ENCODE results near the gene SRM.
"Not testable (repeated sequence)": the region's sequence is repeated elsewhere in the genome, so short reads cannot be mapped to it uniquely, and the experiment has no call there.

The SRM gene

DNA sequence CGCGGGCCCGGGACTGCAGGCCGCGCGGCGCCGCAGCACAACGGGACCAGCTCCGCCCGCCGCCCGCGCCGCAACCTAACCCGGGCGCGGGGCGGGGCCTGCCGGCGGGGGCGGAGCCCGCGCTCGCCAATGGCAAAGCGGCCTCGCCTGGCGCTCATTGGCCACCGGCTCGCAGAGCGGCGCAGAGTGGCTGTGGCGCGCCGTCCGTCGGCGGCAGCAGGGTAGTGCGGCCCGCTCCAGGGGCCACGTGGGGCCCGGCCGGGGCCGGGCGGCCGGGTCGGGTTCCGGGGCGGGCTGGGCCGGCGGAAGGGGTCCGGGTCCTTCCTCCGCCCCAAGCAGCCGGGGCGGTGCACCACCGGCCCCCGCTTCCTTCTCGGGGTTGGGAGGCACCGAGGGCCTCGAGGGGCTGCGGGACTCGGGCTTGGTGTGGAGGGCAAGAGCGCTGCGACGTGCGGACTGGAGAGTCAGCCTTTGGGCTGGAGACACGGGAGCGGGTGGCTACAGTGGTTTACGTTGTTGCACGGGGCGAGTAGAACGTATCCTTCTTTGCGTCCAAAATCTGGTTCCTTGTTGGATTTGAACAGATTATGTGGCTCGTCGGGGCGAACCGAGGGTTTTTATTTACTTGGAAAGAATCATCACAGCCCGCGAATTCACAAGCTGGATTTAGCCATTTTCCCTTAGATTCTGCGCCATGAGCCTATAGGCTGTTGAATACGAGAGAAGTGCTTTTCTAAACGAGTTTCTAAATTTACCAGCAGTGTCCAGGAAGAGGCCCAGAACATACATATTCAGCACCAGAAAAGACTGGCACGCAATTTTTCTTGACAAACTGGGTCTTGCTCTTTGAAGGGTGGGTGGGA is at the start of gene SRM:
SRM (minus strand) TSS at position 51 of the 863 bp plus-strand sequence. CDS start 75 bp downstream, outside the sequence.
- DNase-seq = peak; percentile 70 to 82

DNA sequence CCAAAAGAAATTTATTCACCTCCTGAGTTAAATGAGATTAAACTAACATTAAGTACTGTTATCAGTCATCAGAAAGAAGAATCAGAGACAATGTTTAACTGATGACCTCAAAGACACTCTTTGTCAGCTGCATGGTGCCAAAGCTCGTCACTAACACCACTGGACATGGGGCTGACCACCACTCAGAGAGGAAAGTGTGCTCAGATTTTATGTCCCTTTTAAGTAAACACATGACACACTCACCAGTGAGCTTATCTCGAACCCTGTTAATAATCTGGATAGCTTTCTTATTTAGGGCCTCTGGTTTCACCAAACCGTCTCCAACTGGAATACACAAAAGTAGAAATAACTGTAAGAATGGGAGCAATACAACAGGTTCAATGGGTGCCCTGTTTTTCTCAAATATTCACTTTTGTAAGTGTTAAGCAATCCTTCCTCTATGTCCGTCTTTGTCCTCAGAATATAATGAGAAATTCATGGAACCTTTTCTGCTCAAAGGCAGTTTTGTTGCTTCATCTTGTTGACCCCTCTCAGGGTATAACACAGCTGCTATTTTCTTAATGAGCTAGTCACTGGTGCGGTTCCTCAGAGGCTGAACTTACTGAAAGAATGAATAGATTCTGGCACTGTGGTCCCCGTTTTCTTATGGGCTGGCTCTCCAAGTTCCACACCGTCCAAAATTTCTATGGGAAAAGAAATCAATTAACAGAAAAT is 49.4 kb upstream of the SRM start:
- DNase-seq = no peak

DNA sequence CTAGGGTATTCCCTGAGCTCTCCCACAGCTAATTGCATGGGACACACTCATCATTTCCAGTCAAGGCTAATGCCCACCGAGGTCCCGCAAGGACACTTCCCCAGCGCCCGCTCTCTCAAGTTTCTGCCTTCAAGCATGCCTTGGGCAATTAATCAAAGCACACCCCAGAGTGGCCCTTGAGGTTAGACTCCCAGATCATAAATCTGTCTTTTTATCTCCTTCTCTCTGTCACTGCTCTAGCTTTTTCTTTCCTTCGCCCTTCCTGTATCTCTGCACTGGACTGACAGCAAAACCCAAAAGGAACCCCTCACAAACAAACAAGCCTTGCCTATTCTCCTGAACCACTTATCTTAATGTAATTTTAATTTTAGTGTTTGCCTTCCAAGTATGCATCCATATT is 47.8 kb upstream of the SRM start:
- no peak for DNase-seq

DNA sequence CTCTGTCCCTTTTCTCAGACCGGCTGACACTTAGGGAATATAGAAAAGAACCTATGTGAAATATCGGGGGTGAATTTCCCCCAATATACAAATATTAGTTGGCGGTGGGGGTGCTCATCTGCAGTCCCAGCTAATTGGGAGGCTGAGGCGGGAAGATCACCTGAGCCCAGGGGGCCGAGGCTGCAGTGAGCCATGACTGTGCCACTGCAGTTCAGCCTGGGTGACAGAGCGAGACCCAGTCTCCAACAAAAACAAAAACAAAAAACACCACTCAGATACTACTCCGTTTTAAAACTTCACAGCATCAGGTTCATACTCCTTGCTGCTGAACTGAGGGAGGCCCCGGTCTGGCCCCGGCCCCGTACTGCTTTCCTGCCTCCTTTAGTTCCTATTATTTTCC is 45.8 kb upstream of the SRM start:
- DNase-seq = no peak

- no peak for DNase-seq
These were observed 41.5 kb upstream of the SRM start for GRCh38 chr1:11101347-11101746.

DNA sequence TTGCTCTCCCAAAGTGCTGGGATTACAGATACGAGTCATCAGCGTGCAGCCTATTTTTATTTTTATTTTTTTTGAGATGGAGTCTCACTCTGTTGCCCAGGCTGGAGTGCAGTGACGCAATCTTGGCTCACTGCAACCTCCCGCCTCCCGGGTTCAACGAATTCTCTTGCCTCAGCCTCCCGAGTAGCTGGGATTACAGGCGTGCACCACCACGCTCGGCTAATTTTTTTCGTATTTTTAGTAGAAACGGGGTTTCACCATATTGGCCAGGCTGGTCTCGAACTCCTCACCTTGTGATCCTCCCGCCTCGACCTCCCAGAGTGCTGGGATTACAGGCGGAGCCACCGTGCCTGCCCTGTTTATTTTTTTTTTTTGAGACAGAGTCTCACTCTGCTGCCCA is 41.0 kb upstream of the SRM start:
- DNase-seq = not testable (repeated sequence)

DNA sequence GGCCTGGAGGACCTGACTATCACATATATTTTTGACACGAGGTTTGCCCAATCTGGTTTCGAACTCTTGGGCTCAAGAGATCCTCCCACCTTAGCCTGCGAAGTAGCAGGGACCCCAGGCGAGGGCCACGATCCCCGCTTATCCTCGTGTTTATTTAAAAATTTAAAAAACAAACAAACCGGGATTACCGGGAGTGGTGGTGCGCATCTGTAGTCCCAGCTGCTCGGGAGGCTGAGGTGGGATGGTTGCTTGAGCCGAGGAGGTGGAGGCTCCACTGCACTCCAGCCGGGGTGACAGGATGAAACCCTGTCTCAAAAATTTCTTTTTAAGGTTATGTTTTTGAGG is 40.3 kb upstream of the SRM start:
- no peak for DNase-seq

DNA sequence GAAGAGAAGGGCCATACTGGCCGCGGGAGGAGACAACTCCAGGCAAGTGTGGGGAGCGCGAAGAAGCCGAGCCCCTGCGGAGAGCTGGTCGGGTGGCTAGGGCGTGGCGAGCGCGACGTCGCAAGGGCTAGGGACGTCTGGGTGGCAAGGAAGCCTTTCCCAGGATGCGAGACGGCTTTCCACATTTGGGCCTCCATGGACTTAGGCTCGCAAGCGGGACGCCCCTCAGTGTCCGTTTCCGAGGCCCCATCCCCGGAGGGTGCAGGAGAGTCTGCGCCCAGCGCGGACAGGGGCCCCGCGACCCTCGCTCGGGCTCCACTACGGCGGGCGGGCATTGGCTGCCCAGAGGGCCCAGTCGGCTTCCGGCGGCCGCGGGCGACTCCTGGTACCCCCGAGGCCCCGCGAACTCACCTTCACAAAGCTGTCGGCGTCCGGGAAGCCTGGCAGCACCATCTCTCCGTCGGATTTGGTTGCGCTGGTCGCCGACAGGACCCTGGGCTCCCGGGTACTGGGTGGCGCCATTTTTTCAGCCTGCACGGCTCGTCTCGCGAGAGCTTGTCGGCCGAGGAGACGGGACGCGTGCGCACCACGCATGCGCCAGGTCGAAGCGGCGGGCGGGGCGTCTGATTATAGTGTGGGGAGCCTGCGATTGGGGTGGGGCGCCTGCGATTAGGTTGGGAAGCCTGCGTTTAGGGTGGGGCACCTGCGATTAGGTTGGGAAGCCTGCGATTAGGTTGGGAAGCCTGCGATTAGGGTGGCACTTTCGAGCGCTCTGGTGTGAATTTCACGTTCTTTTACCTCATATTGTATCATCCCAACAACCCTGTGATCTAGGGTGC is 39.7 kb upstream of the SRM start, which contains the start of gene EXOSC10:
EXOSC10 (minus strand) TSS at position 560 of the 839 bp plus-strand sequence; CDS start at position 522, 38 bp downstream.
- peak; percentile 78 to 83 for DNase-seq

DNA sequence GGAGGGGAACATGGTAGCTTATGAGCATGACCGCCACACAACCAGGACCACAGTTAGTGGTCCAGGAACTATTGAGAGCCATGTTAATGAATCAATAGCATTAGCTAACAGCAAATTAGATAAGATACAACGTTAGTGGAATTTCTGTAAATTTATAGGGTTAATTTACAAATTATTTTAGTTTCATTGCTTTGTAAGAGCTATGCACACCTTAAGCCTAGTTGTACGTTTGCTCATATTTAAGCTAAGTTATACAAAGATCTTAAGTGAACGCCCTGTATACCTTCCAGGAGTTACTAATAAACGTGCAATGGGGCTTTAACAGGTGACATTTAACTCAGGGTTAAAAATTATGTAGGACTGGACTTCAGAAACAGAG is 39.1 kb upstream of the SRM start:
- no peak for DNase-seq

DNA sequence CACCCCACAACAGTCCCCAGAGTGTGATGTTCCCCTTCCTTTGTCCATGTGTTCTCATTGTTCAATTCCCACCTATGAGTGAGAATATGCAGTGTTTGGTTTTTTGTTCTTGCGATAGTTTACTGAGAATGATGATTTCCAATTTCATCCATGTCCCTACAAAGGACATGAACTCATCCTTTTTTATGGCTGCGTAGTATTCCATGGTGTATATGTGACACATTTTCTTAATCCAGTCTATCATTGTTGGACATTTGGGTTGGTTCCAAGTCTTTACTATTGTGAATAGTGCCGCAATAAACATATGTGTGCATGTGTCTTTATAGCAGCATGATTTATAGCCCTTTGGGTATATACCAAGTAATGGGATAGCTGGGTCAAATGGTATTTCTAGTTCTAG is 24.0 kb upstream of the SRM start:
- DNase-seq = not testable (repeated sequence)

- DNase-seq = no peak
These were observed 21.1 kb upstream of the SRM start for GRCh38 chr1:11080931-11081330.

- DNase-seq = no peak
These were observed 18.8 kb upstream of the SRM start for GRCh38 chr1:11078631-11079030.

- not testable (repeated sequence) for DNase-seq
These were observed 13.6 kb upstream of the SRM start for GRCh38 chr1:11073398-11073797.

- peak; percentile 66 to 80 for DNase-seq
These were observed 12.5 kb upstream of the SRM start for GRCh38 chr1:11072216-11072917.

DNA sequence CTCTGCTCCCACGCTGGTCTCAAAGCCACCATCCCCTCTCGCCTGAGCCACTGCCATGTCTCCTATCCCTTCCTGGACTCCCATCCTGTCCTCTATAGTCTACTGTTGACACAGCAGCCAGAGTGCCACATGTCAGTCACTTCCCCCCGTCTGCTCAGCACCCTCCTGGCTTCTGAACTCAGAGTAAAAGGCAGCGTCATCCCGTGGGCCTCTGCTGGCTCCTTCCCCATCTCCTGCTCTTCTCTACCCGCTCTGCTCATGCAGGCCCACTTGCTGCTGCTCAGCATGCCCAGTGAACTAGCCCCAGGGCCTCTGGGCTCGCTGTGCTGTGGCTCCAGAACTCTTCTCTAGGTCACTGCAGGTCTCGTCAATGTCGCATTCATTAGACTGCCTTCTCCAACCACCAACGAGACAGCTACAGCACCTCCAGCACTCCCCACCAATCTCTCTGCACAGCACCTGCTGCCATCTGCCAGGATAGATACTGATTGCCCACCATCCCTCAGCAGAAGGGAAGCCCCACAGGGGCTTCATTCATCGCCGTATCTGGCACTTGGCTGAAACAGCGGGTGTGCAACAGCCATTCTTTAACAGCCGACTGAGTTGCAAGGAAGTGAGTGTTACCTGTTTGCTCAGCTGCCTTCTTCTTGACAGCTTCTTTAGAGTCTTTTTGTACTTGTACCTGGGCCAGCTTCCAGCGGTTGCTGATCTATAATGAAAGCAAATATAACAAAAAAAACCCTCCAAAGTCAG is 11.8 kb upstream of the SRM start:
- no peak for DNase-seq

DNA sequence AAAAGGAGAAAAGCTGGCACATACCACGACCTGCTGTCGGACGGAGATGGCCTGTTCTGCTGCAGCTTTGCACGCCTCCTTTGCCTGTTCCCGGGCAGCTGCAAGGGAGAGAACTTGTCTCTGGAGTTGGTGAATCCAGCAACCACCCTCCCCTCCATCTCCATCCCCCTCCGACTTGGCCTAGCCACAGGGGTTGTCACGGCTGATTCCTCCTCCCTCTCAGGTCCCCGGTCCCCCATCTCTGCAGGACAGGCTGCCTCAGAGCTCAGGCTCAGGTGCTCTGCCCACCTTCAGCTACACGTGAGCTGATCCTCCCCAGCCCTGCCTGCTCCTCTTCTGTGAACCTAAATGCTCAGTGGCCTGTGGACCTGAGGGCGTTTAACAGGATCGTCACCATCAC is 11.1 kb upstream of the SRM start:
- no peak for DNase-seq

DNA sequence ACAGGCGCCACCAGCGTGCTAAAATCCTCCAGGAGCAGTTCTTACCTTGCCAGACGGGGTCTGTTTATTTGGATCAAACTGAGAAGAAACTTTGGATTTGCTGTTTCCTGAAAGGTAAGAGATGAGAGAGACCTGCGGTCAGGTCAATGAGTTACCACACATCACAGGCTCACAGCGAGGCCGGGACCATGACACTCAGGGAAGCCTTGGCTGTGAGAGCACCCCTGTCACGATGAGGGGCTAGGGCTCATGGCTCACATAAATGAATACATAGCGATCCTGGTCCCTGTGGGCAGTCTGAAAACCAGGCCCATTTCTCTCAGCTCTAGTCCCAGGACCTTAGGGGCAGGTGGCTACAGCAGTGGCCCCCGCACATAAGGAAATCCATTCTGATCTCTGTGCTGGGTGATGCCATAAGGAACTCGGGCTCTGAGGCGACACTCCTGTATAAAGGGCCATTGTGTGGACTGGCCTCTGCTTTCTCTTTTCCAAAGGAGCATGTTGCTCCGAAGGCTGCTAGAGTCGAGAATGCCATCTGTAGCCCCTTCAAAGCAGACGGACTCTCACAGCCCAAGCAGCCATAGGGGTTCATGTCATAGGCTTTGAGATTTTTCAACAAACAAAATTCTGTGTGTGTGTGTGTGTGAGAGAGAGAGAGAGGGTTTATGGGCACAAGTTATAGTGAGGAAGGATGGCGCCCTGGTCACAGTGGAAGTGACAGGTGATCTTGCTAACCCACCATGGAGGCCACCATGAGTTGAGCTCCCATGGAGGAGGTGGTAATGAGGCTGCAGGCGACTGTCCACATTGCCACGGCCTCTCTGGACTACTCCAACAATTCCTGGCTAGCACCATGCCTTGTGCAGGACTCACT is 9.0 kb upstream of the SRM start:
- no peak for DNase-seq

DNA sequence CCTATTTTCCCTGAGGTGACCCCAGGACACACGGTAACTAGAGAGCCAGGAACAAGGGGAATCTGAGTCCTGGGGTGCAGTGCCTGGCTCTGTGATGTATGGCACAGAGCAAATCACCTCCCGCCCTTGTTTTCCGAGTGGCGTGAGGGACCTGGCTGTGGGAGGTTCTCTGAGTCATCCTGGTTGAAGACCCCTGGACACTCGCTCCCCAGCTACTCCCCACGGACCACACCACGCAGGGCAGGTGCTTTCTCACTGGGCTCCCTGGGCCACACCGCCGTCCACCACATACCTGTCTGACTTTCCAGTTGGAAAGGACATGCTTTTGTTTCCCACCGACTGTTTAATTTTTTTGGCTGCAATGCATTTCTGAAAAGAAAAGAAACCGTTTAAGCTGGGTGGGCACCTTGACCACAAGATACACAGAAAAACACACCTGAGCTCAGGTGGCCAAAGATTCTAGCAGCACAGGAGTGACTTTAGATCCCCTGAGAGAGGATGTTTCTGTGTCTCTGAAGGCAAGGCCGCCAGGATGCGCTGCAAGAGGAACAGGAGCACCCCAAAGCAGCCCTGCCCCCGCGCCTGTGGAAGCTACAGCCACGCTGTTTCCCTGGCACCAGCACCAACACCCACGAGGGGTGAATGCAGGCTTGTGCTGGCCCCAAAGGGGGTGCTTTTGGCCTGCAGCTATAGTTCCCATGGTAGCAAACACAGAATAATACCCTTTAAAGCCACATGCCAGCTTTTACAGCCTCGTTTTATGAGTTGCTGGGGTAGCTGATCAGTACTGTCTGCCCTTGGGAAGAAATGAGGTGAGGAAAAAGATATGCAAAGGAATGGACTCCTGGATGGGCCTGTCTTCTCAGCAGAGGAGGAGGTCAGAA is 8.1 kb upstream of the SRM start:
- DNase-seq = no peak

- DNase-seq = no peak
These were observed 6.0 kb upstream of the SRM start for GRCh38 chr1:11065796-11066195.

DNA sequence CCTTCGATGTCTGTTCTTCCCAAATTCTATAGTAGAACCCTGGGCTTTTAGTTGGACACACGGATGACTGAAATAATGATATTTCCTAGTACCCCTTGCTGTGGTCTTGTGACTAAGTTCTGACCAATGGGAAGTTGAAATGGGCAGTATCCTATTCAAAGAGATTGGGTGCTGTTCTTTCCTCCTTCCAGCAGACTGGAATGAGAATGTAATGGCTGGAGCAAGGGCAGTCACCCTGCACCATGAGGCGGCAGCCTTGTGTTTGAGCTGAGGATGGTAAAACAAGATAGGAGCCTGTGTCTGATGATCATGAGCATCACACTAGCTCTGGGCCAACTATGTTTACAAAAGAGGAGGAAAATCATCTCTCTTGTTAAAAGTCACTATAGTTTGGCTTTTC is 5.1 kb upstream of the SRM start:
- no peak for DNase-seq
